Subcutaneous abdominal adipose tissue (tissue), 5 donors: ENCODE measurements around the gene SNX9.
"Not testable (repeated sequence)": the region's sequence is repeated elsewhere in the genome, so short reads cannot be mapped to it uniquely, and the experiment has no call there.

ENCODE experiments used
- H3K27ac ChIP-seq: one replicate; pipeline ENCODE4 v1.7.0; 2013; ENCODE audit warnings: low read depth, mild to moderate bottlenecking, inconsistent platforms, low read length, moderate library complexity
- H3K27me3 ChIP-seq, 5 donors: one replicate each; pipeline ENCODE4 v1.7.0; 2013; ENCODE audit warnings: low read length in 5 of 5, inconsistent platforms in 1 of 5; ENCODE audit not compliant: control insufficient read depth in 5 of 5, insufficient read depth in 4 of 5
- H3K36me3 ChIP-seq, 5 donors: one replicate each; pipeline ENCODE4 v1.7.0; 2013; ENCODE audit warnings: low read length in 5 of 5; ENCODE audit not compliant: control insufficient read depth in 5 of 5, insufficient read depth in 5 of 5
- H3K4me1 ChIP-seq, 5 donors: one replicate each; pipeline ENCODE4 v1.7.0; 2013; ENCODE audit warnings: low read length in 5 of 5, mild to moderate bottlenecking in 3 of 5, moderate library complexity in 1 of 5; ENCODE audit not compliant: control insufficient read depth in 5 of 5, insufficient read depth in 5 of 5
- H3K4me3 ChIP-seq, 5 donors: one replicate each; pipeline ENCODE4 v1.7.0; 2013; ENCODE audit warnings: low read length in 5 of 5, low read depth in 1 of 5
- H3K9ac ChIP-seq, 5 donors: one replicate each; pipeline ENCODE4 v1.7.0; 2013; ENCODE audit warnings: low read length in 5 of 5, mild to moderate bottlenecking in 4 of 5, moderate library complexity in 3 of 5
- H3K9me3 ChIP-seq, 5 donors: one replicate each; pipeline ENCODE4 v1.7.0; 2013; ENCODE audit warnings: low read length in 5 of 5; ENCODE audit not compliant: control insufficient read depth in 5 of 5
- donor health status: healthy.
- donor health status: healthy.
- donor health status: healthy.
- donor health status: healthy.
- donor health status: healthy.

Gene SNX9

GRCh38 chr6:157787080-157787479 lies 36.0 kb upstream of the SNX9 start:
- H3K27ac ChIP-seq: peak overlapping the region; percentile 69
- H3K4me3 ChIP-seq: no peak overlapping the region
- H3K9me3 ChIP-seq: peaks cover 0 to 2% (median 0%) of the 10 kb centered on the region in 5 donors
- no peak overlapping the region for H3K9ac ChIP-seq
- peaks cover 8 to 39% (median 29%) of the 10 kb centered on the region in 5 donors for H3K4me1 ChIP-seq
- no peaks in the 10 kb centered on the region for H3K27me3 ChIP-seq
- H3K36me3 ChIP-seq: no peaks in the 10 kb centered on the region

- Histone ChIP-seq H3K4me1 (peaks cover 8 to 49% (median 29%) of the 10 kb centered on the region in 5 donors), H3K9ac (no peak overlapping the region), H3K27ac (peak overlapping the region; percentile 69), H3K4me3 (no peak overlapping the region), H3K27me3 (no peaks in the 10 kb centered on the region), H3K36me3 (no peaks in the 10 kb centered on the region), H3K9me3 (peaks cover 0 to 2% (median 0%) of the 10 kb centered on the region in 5 donors)
Measured at GRCh38 chr6:157788180-157788579, 34.9 kb upstream of the SNX9 start.

GRCh38 chr6:157789297-157789696 lies 33.7 kb upstream of the SNX9 start:
- Histone ChIP-seq H3K27ac (peak overlapping the region; percentile 10), H3K36me3 (no peaks in the 10 kb centered on the region), H3K9ac (no peak overlapping the region), H3K27me3 (no peaks in the 10 kb centered on the region), H3K4me1 (peaks cover 8 to 49% (median 29%) of the 10 kb centered on the region in 5 donors), H3K9me3 (peaks cover 0 to 2% (median 0%) of the 10 kb centered on the region in 5 donors), H3K4me3 (no peak overlapping the region)

GRCh38 chr6:157789861-157790260 lies 33.2 kb upstream of the SNX9 start:
- Histone ChIP-seq H3K4me1 (peaks cover 8 to 49% (median 29%) of the 10 kb centered on the region in 5 donors), H3K27me3 (no peaks in the 10 kb centered on the region), H3K27ac (peak overlapping the region; percentile 10), H3K4me3 (no peak overlapping the region), H3K9ac (no peak overlapping the region), H3K9me3 (peaks cover 0 to 2% (median 0%) of the 10 kb centered on the region in 5 donors), H3K36me3 (no peaks in the 10 kb centered on the region)

GRCh38 chr6:157790548-157791160 lies 32.4 kb upstream of the SNX9 start:
- Histone ChIP-seq H3K9ac (peak overlapping the region in 1 of 5 donors; percentile 33), H3K9me3 (peaks cover 0 to 2% (median 0%) of the 10 kb centered on the region in 5 donors), H3K27me3 (no peaks in the 10 kb centered on the region), H3K4me3 (no peak overlapping the region), H3K27ac (peak overlapping the region; percentile 3), H3K4me1 (peaks cover 8 to 53% (median 35%) of the 10 kb centered on the region in 5 donors), H3K36me3 (no peaks in the 10 kb centered on the region)

- H3K36me3 ChIP-seq: no peaks in the 10 kb centered on the region
- peaks cover 0 to 2% (median 0%) of the 10 kb centered on the region in 5 donors for H3K9me3 ChIP-seq
- peaks cover 8 to 59% (median 39%) of the 10 kb centered on the region in 5 donors for H3K4me1 ChIP-seq
Measured at GRCh38 chr6:157791450-157791849, 31.6 kb upstream of the SNX9 start.

GRCh38 chr6:157792671-157793070 lies 30.4 kb upstream of the SNX9 start:
- Histone ChIP-seq H3K36me3 (no peaks in the 10 kb centered on the region), H3K4me1 (peaks cover 8 to 52% (median 37%) of the 10 kb centered on the region in 5 donors), H3K27ac (peak overlapping the region; percentile 37), H3K9ac (no peak overlapping the region), H3K4me3 (no peak overlapping the region), H3K9me3 (peaks cover 0 to 2% (median 0%) of the 10 kb centered on the region in 5 donors), H3K27me3 (no peaks in the 10 kb centered on the region)

More at GRCh38 chr6:157791450-157791849, 31.6 kb upstream of the SNX9 start:
- Histone ChIP-seq H3K27ac (peak overlapping the region; percentile 37), H3K4me3 (no peak overlapping the region), H3K27me3 (no peaks in the 10 kb centered on the region), H3K9ac (peak overlapping the region in 1 of 5 donors; percentile 33)

GRCh38 chr6:157794012-157794411 lies 29.0 kb upstream of the SNX9 start:
- H3K27ac ChIP-seq, H3K36me3 ChIP-seq, H3K9me3 ChIP-seq, H3K4me3 ChIP-seq, H3K9ac ChIP-seq, H3K27me3 ChIP-seq: not testable (repeated sequence)
- peaks cover 8 to 41% (median 37%) of the 10 kb centered on the region in 5 donors for H3K4me1 ChIP-seq

- Histone ChIP-seq H3K4me1 (peaks cover 8 to 36% (median 32%) of the 10 kb centered on the region in 5 donors), H3K9me3 (no peaks in the 10 kb centered on the region), H3K4me3 (no peak overlapping the region), H3K27me3 (no peaks in the 10 kb centered on the region), H3K27ac (peak overlapping the region; percentile 51), H3K36me3 (no peaks in the 10 kb centered on the region), H3K9ac (peak overlapping the region in 1 of 5 donors; percentile 40)
Measured at GRCh38 chr6:157795841-157796240, 27.2 kb upstream of the SNX9 start.

- H3K36me3 ChIP-seq: no peaks in the 10 kb centered on the region
- H3K4me1 ChIP-seq: peaks cover 0 to 15% (median 10%) of the 10 kb centered on the region in 5 donors
- no peaks in the 10 kb centered on the region for H3K9me3 ChIP-seq
- H3K27ac ChIP-seq: no peak overlapping the region
- H3K4me3 ChIP-seq: no peak overlapping the region
- H3K27me3 ChIP-seq: no peaks in the 10 kb centered on the region
- H3K9ac ChIP-seq: no peak overlapping the region
Measured at GRCh38 chr6:157798851-157799250, 24.2 kb upstream of the SNX9 start.
